B cell (primary cell): ENCODE data around the gene U2AF2. TPM values are rescaled to one million over a fixed set of nuclear protein-coding genes. Genes with fewer than 3 reads are reported as not detected.

Experiments
- ATAC-seq: fragments of 200-7000 bp; cut with Tn5 transposase; one replicate; pipeline ENCODE4 v1.10.0; 2021; ENCODE audit warnings: low read depth, mild to moderate bottlenecking, moderate number of reproducible peaks, moderate library complexity
- CTCF ChIA-PET: fragments of 350-600 bp; sonication (Branson Sonifier 250); formaldehyde crosslinking; loops from one replicate; lab custom pipeline; 2021; ENCODE audit warnings: antibody characterized with exemption, inconsistent platforms; lab: Charles Lee
- POLR2A ChIA-PET: fragments of 350-600 bp; sonication (Branson Sonifier 250); formaldehyde crosslinking; loops from one replicate; lab custom pipeline; 2021; ENCODE audit warnings: antibody characterized with exemption; lab: Charles Lee
- DNase-seq: peaks from one replicate; pipeline ENCODE4 v3.0.0; 2013
- H2AFZ ChIP-seq: 2 replicates; pipeline ENCODE4 v1.6.1; 2012; ENCODE audit warnings: mild to moderate bottlenecking, low read depth, low read length; ENCODE audit not compliant: insufficient read depth, poor library complexity, severe bottlenecking
- H3K27ac ChIP-seq, 2 donors: 1 replicate in 1 of 2; 2 replicates in 1 of 2; pipeline ENCODE4 v1.5.1; 2012 to 2013; ENCODE audit warnings: low read length in 2 of 2, mild to moderate bottlenecking in 2 of 2, moderate library complexity in 1 of 2
- H3K27me3 ChIP-seq, 4 experiments: fragments of 200-600 bp in 1 of 4; sonication (generic) in 1 of 4; replicated peaks in 1 of 4; 1 replicate in 2 of 4; 2 replicates in 2 of 4; pipeline versions ENCODE4 v1.6.1 to v1.7.0; 2013 to 2016; ENCODE audit warnings: low read length in 3 of 4, mild to moderate bottlenecking in 2 of 4, mixed read lengths in 1 of 4, moderate library complexity in 1 of 4; ENCODE audit not compliant: insufficient read depth in 4 of 4, control insufficient read depth in 3 of 4; ENCODE audit errors: control extremely low read depth in 1 of 4
- H3K36me3 ChIP-seq, 2 experiments: replicated peaks in 1 of 2; 1 replicate in 1 of 2; 2 replicates in 1 of 2; pipeline versions ENCODE4 v1.6.1 to v1.7.1; 2013; ENCODE audit warnings: low read length in 1 of 2; ENCODE audit not compliant: insufficient read depth in 2 of 2, control insufficient read depth in 1 of 2; ENCODE audit errors: control extremely low read depth in 1 of 2, extremely low read depth in 1 of 2
- H3K4me1 ChIP-seq, 2 donors: fragments of 200-600 bp in 1 of 2; sonication (generic) in 1 of 2; 1 replicate in 1 of 2; 2 replicates in 1 of 2; pipeline versions ENCODE4 v1.5.1 to v1.6.1; 2013 to 2017; ENCODE audit warnings: low read length in 2 of 2; ENCODE audit not compliant: control insufficient read depth in 2 of 2, insufficient read depth in 2 of 2
- H3K4me2 ChIP-seq: replicated peaks from 2 replicates; pipeline ENCODE3; 2012; ENCODE audit warnings: mild to moderate bottlenecking, low read depth, low read length; ENCODE audit not compliant: poor library complexity, severe bottlenecking
- H3K4me3 ChIP-seq, 5 experiments: fragments of 200-600 bp in 1 of 5; sonication (generic) in 1 of 5; 1 replicate in 3 of 5; 2 replicates in 2 of 5; pipeline versions ENCODE4 v1.5.1 to v1.7.0; 2011 to 2016; ENCODE audit warnings: low read length in 4 of 5, mild to moderate bottlenecking in 4 of 5, low read depth in 2 of 5, control low read depth in 1 of 5, moderate library complexity in 1 of 5; ENCODE audit not compliant: insufficient read depth in 1 of 5; ENCODE audit errors: control extremely low read depth in 1 of 5, extremely low read depth in 1 of 5
- H3K79me2 ChIP-seq: fragments of 200-600 bp; sonication (generic); one replicate; pipeline ENCODE4 v1.6.0; 2016; ENCODE audit warnings: low read length; ENCODE audit not compliant: control insufficient read depth, insufficient read depth
- H3K9ac ChIP-seq: fragments of 200-600 bp; sonication (generic); 2 replicates; pipeline ENCODE4 v1.6.1; 2017; ENCODE audit warnings: mild to moderate bottlenecking, low read length, moderate library complexity
- H3K9me3 ChIP-seq, 3 donors: one replicate each; pipeline versions ENCODE4 v1.6.1 to v1.7.1; 2013; ENCODE audit warnings: low read length in 2 of 3; ENCODE audit not compliant: control insufficient read depth in 2 of 3, insufficient read depth in 1 of 3; ENCODE audit errors: control extremely low read depth in 1 of 3
- H4K20me1 ChIP-seq: 2 replicates; pipeline ENCODE4 v1.6.0; 2012; ENCODE audit warnings: mild to moderate bottlenecking, low read length; ENCODE audit not compliant: insufficient read depth, control insufficient read depth, poor library complexity, severe bottlenecking
- H3K27ac Mint-ChIP-seq: one replicate; pipeline ENCODE4 v1.8.0; 2021; ENCODE audit warnings: mixed read lengths
- H3K27me3 Mint-ChIP-seq: one replicate; pipeline ENCODE4 v1.8.0; 2021; ENCODE audit warnings: mixed read lengths
- H3K4me1 Mint-ChIP-seq: one replicate; pipeline ENCODE4 v1.8.0; 2021; ENCODE audit warnings: mixed read lengths
- H3K4me3 Mint-ChIP-seq: one replicate; pipeline ENCODE4 v1.8.0; 2021; ENCODE audit warnings: mixed read lengths
- H3K9me3 Mint-ChIP-seq: one replicate; pipeline ENCODE4 v1.8.0; 2022; ENCODE audit warnings: mixed read lengths; ENCODE audit not compliant: insufficient read depth
- CTCF ChIP-seq: fragments of 200-600 bp; IDR thresholded peaks from one replicate; pipeline ENCODE4 v1.8.0; 2022; ENCODE audit warnings: antibody characterized with exemption, mild to moderate bottlenecking
- EZH2 ChIP-seq: IDR thresholded peaks from 2 replicates; pipeline ENCODE4 v1.6.1; 2012; ENCODE audit warnings: borderline replicate concordance, low read depth, mild to moderate bottlenecking, moderate library complexity, low read length; ENCODE audit not compliant: insufficient read depth, poor library complexity, severe bottlenecking
- WGBS: methylation state at CpG from one replicate; pipeline ENCODE4 v1.1.5; 2013; ENCODE audit warnings: missing lambda C conversion rate; ENCODE audit not compliant: insufficient coverage; 5-methylcytosine and 5-hydroxymethylcytosine counted together
- intact Hi-C: fragments of 100-400 bp; cut with micrococcal nuclease; formaldehyde crosslinking; loops from one replicate; pipeline ENCODE4 v1.10.0; 2022
- polyA plus RNA-seq: library from polyadenylated mRNA; depleted of rRNA; stranded (reverse); fragments of >200 nt; gene quantifications from 2 replicates; pipeline ENCODE4 v1.2.3, GENCODE V29; 2012
- total RNA-seq, 2 donors: library from RNA; stranded (reverse); fragments of 120-200 nt in 1 of 2; gene quantifications; 1 replicate in 1 of 2; 2 replicates in 1 of 2; pipeline versions ENCODE4 v1.2.3 to v1.2.4, GENCODE V29; 2013 to 2022

U2AF2 gene
- total and polyA plus RNA-seq, 2 donors (not counting 1 experiment from before 2014, with no cell fraction given): 275 to 300 TPM

DNA sequence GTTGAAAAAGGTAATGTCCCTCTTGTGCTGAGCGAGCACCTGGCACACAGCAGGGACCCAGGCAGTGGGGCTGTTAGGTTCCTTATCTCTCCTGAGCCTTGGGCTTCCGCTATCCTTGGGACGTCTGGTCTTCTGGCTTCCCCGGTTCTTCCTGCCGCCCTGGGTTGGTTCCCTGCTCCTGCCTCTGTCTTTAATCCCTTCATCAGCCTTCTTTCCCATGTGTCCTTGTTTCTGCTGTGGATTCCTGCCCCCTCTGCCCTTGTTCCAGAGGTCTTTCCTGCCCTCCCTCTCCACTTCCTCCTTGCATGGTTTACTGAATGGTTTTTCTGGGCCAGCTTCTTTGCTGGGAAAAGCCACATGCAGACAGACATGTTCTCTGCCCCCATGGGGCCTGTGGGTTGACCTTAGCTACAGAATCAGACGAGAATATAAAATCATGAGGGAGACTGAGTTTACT is 22.8 kb downstream of the U2AF2 start:
- H3K9me3 Mint-ChIP-seq: no peaks in the 10 kb centered on the region
- DNase-seq: no peak
- Histone ChIP-seq H4K20me1 (peaks cover 72% of the 10 kb centered on the region), H3K79me2 (peaks cover 78% of the 10 kb centered on the region), H3K27ac (peak overlapping the region; percentile 87 to 93), H3K9ac (peak overlapping the region; percentile 80), H3K9me3 (peaks cover 0 to 2% (median 0%) of the 10 kb centered on the region in 3 donors), H3K4me2 (peak overlapping the region; percentile 82), H3K27me3 (no peaks in the 10 kb centered on the region), H2AFZ (no peak overlapping the region), H3K4me3 (peak overlapping the region in 4 of 5 experiments; percentile 6 to 93 (median 26)), H3K36me3 (peaks cover 0 to 60% of the 10 kb centered on the region in 2 experiments), H3K4me1 (peaks cover 50 to 70% of the 10 kb centered on the region in 2 donors)
- CTCF ChIA-PET: interaction anchor here (1.1 to 1.8 kb wide), 3 partner anchors 22 to 26 kb away, joined by 4 to 6 read pairs (median 5); partner anchors contain the start of gene U2AF2
- intact Hi-C loops: loop anchor here (1.0 to 5.0 kb wide), 4 partner anchors 35 to 1475 kb away; partner anchors contain the start of genes PPP1R12C, RPS9, ZNF580 and ZNF581
- 56% methylated on average over 6 of the region's 6 CpGs for WGBS
- POLR2A ChIA-PET: interaction anchor here (0.6 to 1.5 kb wide), 3 partner anchors 23 to 1432 kb away, joined by 3 to 8 read pairs (median 6); partner anchors contain the start of genes U2AF2 and ZNF581
- no peaks in the 10 kb centered on the region for H3K27me3 Mint-ChIP-seq
- H3K27ac Mint-ChIP-seq: peak overlapping the region; percentile 96
- H3K4me3 Mint-ChIP-seq: peak overlapping the region; percentile 95
- TF ChIP-seq CTCF (no peak), EZH2 (no peak)
- no peak for ATAC-seq
- peaks cover 64% of the 10 kb centered on the region for H3K4me1 Mint-ChIP-seq
